Neural cell (in vitro differentiated cells): ENCODE measurements around the gene AGTRAP. TPM values are rescaled to one million over a fixed set of nuclear protein-coding genes. Genes with fewer than 3 reads are reported as not detected.

ENCODE experiments used
- H2AFZ ChIP-seq: fragments of 200-600, 300-800 bp; sonication (generic), shearing (Covaris generic); 2 replicates; pipeline ENCODE4 v1.6.0; 2014; ENCODE audit warnings: low read depth, mild to moderate bottlenecking, antibody characterized with exemption, low read length, moderate library complexity
- H3F3A ChIP-seq: fragments of 200-600 bp; shearing (Covaris generic); 2 replicates; pipeline ENCODE4 v1.6.1; 2016; ENCODE audit warnings: mild to moderate bottlenecking, moderate library complexity, mixed read lengths, antibody characterized with exemption, low read length; ENCODE audit not compliant: insufficient read depth, poor library complexity, severe bottlenecking
- H3K27ac ChIP-seq: fragments of 200-600, 300-800 bp; sonication (generic), shearing (Covaris generic); 2 replicates; pipeline ENCODE4 v1.5.1; 2014; ENCODE audit warnings: mild to moderate bottlenecking, low read length, moderate library complexity
- H3K27me3 ChIP-seq: fragments of 300-800, 200-600 bp; sonication (generic), shearing (Covaris generic); 2 replicates; pipeline ENCODE4 v1.6.0; 2014; ENCODE audit warnings: mild to moderate bottlenecking, low read depth, low read length, moderate library complexity; ENCODE audit not compliant: insufficient read depth
- H3K36me3 ChIP-seq: fragments of 300-800, 200-600 bp; sonication (generic), shearing (Covaris generic); 2 replicates; pipeline ENCODE4 v1.5.1; 2014; ENCODE audit warnings: mild to moderate bottlenecking, antibody characterized with exemption, low read length, moderate library complexity; ENCODE audit not compliant: insufficient read depth
- H3K4me2 ChIP-seq: fragments of 300-800, 200-600 bp; sonication (generic), shearing (Covaris generic); 2 replicates; pipeline ENCODE4 v1.6.0; 2014; ENCODE audit warnings: mild to moderate bottlenecking, low read length
- H3K4me3 ChIP-seq: fragments of 300-800, 200-600 bp; sonication (generic), shearing (Covaris generic); 2 replicates; pipeline ENCODE4 v1.5.1; 2014; ENCODE audit warnings: mild to moderate bottlenecking, low read length, moderate library complexity
- H3K79me2 ChIP-seq: fragments of 200-600 bp; shearing (Covaris generic); replicated peaks from 2 replicates; pipeline ENCODE4 v1.6.0; 2014; ENCODE audit warnings: mild to moderate bottlenecking, low read length, moderate library complexity; ENCODE audit not compliant: insufficient read depth
- H3K9ac ChIP-seq: fragments of 300-800, 200-600 bp; sonication (generic), shearing (Covaris generic); 2 replicates; pipeline ENCODE4 v1.6.1; 2016; ENCODE audit warnings: mild to moderate bottlenecking, low read length, mixed read lengths
- H3K9me2 ChIP-seq: fragments of 200-600 bp; shearing (Covaris generic); 2 replicates; pipeline ENCODE4 v1.6.1; 2016; ENCODE audit warnings: mild to moderate bottlenecking, low read length, mixed read lengths; ENCODE audit not compliant: insufficient read depth
- H3K9me3 ChIP-seq: fragments of 200-600, 300-800 bp; sonication (generic), shearing (Covaris generic); 2 replicates; pipeline ENCODE4 v1.6.1; 2016; ENCODE audit warnings: mild to moderate bottlenecking, mixed run types, low read length, moderate library complexity, mixed read lengths
- H4K20me1 ChIP-seq: fragments of 200-600 bp; shearing (Covaris generic); 2 replicates; pipeline ENCODE4 v1.6.1; 2016; ENCODE audit warnings: mild to moderate bottlenecking, mixed run types; ENCODE audit not compliant: insufficient read depth
- CTCF ChIP-seq: fragments of 450-650 bp; IDR thresholded peaks from 2 replicates; pipeline ENCODE4 v1.5.1; 2014; ENCODE audit warnings: antibody characterized with exemption, mild to moderate bottlenecking, moderate library complexity; ENCODE audit not compliant: poor library complexity, severe bottlenecking
- EP300 ChIP-seq: fragments of 450-650 bp; conservative IDR thresholded peaks from 2 replicates; pipeline ENCODE4 v1.6.1; 2014; ENCODE audit warnings: antibody characterized with exemption, mild to moderate bottlenecking, moderate library complexity; ENCODE audit not compliant: poor library complexity, severe bottlenecking
- EZH2 ChIP-seq: fragments of 200-600, 300-800 bp; shearing (Covaris generic), sonication (generic); IDR thresholded peaks from 2 replicates; pipeline ENCODE4 v1.6.1; 2014; ENCODE audit warnings: antibody characterized with exemption, low read length, borderline replicate concordance, mild to moderate bottlenecking; ENCODE audit not compliant: insufficient read depth, poor library complexity, severe bottlenecking
- MXI1 ChIP-seq: fragments of 450-650 bp; conservative IDR thresholded peaks from 2 replicates; pipeline ENCODE4 v1.6.1; 2014; ENCODE audit warnings: antibody characterized with exemption, mild to moderate bottlenecking; ENCODE audit not compliant: poor library complexity, severe bottlenecking
- POLR2AphosphoS5 ChIP-seq: IDR thresholded peaks from 2 replicates; pipeline ENCODE4 v1.6.1; 2012
- RAD21 ChIP-seq: fragments of 450-650 bp; conservative IDR thresholded peaks from 2 replicates; pipeline ENCODE4 v1.6.1; 2014; ENCODE audit warnings: antibody characterized with exemption, mild to moderate bottlenecking, moderate library complexity
- SMC3 ChIP-seq: fragments of 450-650 bp; conservative IDR thresholded peaks from 2 replicates; pipeline ENCODE4 v1.6.1; 2014; ENCODE audit warnings: antibody characterized with exemption, mild to moderate bottlenecking, moderate library complexity; ENCODE audit not compliant: poor library complexity
- TAF1 ChIP-seq: IDR thresholded peaks from 2 replicates; pipeline ENCODE4 v1.6.1; 2012; ENCODE audit warnings: low read depth
- polyA plus RNA-seq: library from polyadenylated mRNA; depleted of rRNA; stranded (reverse); fragments of >200 nt; gene quantifications from 2 replicates; pipeline ENCODE4 v1.2.3, GENCODE V29; 2014
- TF ChIP-seq, protein P1 (sequence below): IDR thresholded peaks from 2 replicates; pipeline ENCODE4 v1.6.1; 2012; ENCODE audit warnings: borderline replicate concordance

The AGTRAP gene
- polyA plus RNA-seq, 1 donor from 2014 or later = 4.4 TPM

- H3K79me2 ChIP-seq = no peaks in the 10 kb centered on the region
These were observed 2.2 kb downstream of the AGTRAP start for GRCh38 chr1:11738096-11738495.

DNA sequence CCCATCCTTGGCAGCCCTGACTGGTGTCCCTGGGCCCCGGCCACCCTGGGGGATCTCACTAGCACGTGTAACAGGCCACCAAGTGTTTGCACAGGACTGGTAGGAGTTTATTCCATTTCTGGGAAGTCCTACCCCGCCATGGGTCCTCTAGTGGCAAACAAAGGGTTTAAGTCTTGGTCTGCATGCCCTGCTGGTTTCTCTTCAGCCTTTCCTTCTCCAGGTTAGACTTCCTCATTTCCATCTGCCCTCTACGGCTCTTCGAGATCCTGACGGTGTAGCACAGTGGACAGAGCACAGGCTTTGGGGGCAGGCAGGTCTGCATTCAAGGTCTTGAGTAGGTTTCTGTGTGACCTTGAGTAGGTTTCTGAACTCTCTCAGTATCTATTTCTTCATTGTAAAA is 2.8 kb downstream of the AGTRAP start:
- no peaks in the 10 kb centered on the region for H3K9me2 ChIP-seq
- H3K27ac ChIP-seq = no peak overlapping the region
- no peaks in the 10 kb centered on the region for H3F3A ChIP-seq
- no peak overlapping the region for H3K4me2 ChIP-seq
- TF ChIP-seq POLR2AphosphoS5 = no peak
- no peak for TF ChIP-seq EP300
- no peak for TF ChIP-seq EZH2
- TF ChIP-seq, protein P1, sequence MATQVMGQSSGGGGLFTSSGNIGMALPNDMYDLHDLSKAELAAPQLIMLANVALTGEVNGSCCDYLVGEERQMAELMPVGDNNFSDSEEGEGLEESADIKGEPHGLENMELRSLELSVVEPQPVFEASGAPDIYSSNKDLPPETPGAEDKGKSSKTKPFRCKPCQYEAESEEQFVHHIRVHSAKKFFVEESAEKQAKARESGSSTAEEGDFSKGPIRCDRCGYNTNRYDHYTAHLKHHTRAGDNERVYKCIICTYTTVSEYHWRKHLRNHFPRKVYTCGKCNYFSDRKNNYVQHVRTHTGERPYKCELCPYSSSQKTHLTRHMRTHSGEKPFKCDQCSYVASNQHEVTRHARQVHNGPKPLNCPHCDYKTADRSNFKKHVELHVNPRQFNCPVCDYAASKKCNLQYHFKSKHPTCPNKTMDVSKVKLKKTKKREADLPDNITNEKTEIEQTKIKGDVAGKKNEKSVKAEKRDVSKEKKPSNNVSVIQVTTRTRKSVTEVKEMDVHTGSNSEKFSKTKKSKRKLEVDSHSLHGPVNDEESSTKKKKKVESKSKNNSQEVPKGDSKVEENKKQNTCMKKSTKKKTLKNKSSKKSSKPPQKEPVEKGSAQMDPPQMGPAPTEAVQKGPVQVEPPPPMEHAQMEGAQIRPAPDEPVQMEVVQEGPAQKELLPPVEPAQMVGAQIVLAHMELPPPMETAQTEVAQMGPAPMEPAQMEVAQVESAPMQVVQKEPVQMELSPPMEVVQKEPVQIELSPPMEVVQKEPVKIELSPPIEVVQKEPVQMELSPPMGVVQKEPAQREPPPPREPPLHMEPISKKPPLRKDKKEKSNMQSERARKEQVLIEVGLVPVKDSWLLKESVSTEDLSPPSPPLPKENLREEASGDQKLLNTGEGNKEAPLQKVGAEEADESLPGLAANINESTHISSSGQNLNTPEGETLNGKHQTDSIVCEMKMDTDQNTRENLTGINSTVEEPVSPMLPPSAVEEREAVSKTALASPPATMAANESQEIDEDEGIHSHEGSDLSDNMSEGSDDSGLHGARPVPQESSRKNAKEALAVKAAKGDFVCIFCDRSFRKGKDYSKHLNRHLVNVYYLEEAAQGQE = no peak
- TF ChIP-seq SMC3 = no peak
- TF ChIP-seq MXI1 = no peak
- no peak for TF ChIP-seq TAF1
- no peak for TF ChIP-seq RAD21
- TF ChIP-seq CTCF = no peak
- H3K4me3 ChIP-seq = no peak overlapping the region
- H2AFZ ChIP-seq = no peak overlapping the region
- no peaks in the 10 kb centered on the region for H3K36me3 ChIP-seq
- H3K27me3 ChIP-seq = no peaks in the 10 kb centered on the region
- H3K9ac ChIP-seq = no peak overlapping the region
- no peaks in the 10 kb centered on the region for H3K79me2 ChIP-seq
- no peaks in the 10 kb centered on the region for H4K20me1 ChIP-seq
- no peaks in the 10 kb centered on the region for H3K9me3 ChIP-seq

More at GRCh38 chr1:11738096-11738495, 2.2 kb downstream of the AGTRAP start:
- H3K4me2 ChIP-seq = no peak overlapping the region
- H3F3A ChIP-seq = no peaks in the 10 kb centered on the region
- no peak overlapping the region for H3K27ac ChIP-seq
- H4K20me1 ChIP-seq = no peaks in the 10 kb centered on the region
- H3K36me3 ChIP-seq = no peaks in the 10 kb centered on the region
- no peak for TF ChIP-seq RAD21
- no peak for TF ChIP-seq EP300
- no peak for TF ChIP-seq CTCF
- no peak for TF ChIP-seq TAF1
- TF ChIP-seq, protein P1 = no peak
- no peak for TF ChIP-seq EZH2
- TF ChIP-seq SMC3 = no peak
- no peak for TF ChIP-seq MXI1
- no peak for TF ChIP-seq POLR2AphosphoS5
- no peak overlapping the region for H3K4me3 ChIP-seq
- H3K27me3 ChIP-seq = no peaks in the 10 kb centered on the region
- H2AFZ ChIP-seq = no peak overlapping the region
- H3K9me2 ChIP-seq = no peaks in the 10 kb centered on the region
- H3K9me3 ChIP-seq = no peaks in the 10 kb centered on the region
- no peak overlapping the region for H3K9ac ChIP-seq
